ENCODE data around the gene PAXIP1.
"Not testable (repeated sequence)": the region's sequence is repeated elsewhere in the genome, so short reads cannot be mapped to it uniquely, and the experiment has no call there.

The PAXIP1 gene

DNA sequence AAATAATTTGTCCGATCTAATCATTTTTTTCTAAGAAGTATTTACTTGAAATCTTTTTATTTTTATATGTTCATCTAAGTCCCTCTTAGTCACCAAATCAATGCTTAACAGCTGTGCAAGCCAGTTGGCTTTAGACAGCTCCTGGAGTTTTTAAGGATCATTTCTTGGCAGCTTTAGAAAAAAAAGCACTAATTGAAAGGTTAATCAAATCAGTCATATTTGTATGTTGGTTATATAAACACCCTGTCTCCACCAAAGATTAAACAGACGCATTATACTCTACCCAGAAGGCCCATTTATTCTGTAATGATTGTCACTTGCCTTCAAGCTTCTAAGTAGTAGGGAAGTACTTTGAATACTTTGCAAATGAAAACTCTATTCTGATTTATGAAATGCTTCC, 60.2 kb downstream of the PAXIP1 start:
- Histone ChIP-seq H2BK15ac (ENCODE audit: low read length) (no peak overlapping the region), H2AK5ac (ENCODE audit: low read depth, low read length) (no peak overlapping the region), H3K79me1 (ENCODE audit: low read depth, low read length) (no peaks in the 10 kb centered on the region), H3K9me3 (replicated peaks in 1 of 2; ENCODE audit: control insufficient read depth in 2 of 2, insufficient read depth in 1 of 2, low read depth in 1 of 2, low read length in 2 of 2) (peaks cover 4 to 10% of the 10 kb centered on the region in 2 donors), H3K23ac (ENCODE audit: low read depth, low read length, poor library complexity) (no peak overlapping the region), H2BK120ac (ENCODE audit: low read depth, low read length) (no peak overlapping the region), H4K8ac (ENCODE audit: low read depth, low read length) (no peak overlapping the region), H2BK5ac (ENCODE audit: low read length) (no peak overlapping the region), H3K36me3 (replicated peaks in 1 of 2; ENCODE audit: control insufficient read depth in 2 of 2, insufficient read depth in 2 of 2, low read length in 2 of 2) (peaks cover 10 to 60% of the 10 kb centered on the region in 2 donors), H3K4me2 (ENCODE audit: insufficient read depth, low read length, poor library complexity, severe bottlenecking) (no peak overlapping the region), H2BK12ac (ENCODE audit: low read length) (no peak overlapping the region), H3K4me3 (ENCODE audit: low read length in 2 of 2) (no peak overlapping the region), H3K27me3 (ENCODE audit: control insufficient read depth in 3 of 3, insufficient read depth in 3 of 3, low read depth in 1 of 3, low read length in 3 of 3) (no peaks in the 10 kb centered on the region), H4K91ac (ENCODE audit: low read depth, low read length, poor library complexity) (no peak overlapping the region), H3K14ac (ENCODE audit: low read length) (no peak overlapping the region), H3K4ac (ENCODE audit: low read length) (no peak overlapping the region), H3K9ac (ENCODE audit: low read depth, low read length, poor library complexity) (no peak overlapping the region), H3K4me1 (ENCODE audit: control insufficient read depth in 2 of 2, insufficient read depth in 1 of 2, low read depth in 1 of 2, low read length in 2 of 2) (no peaks in the 10 kb centered on the region), H2AFZ (ENCODE audit: low read length) (no peak overlapping the region), H3K18ac (ENCODE audit: low read length) (no peak overlapping the region), H3K27ac (replicated peaks; ENCODE audit: low read length) (no peak overlapping the region)
- WGBS, 2 donors (ENCODE audit: extremely low coverage in 2 of 2, insufficient read length in 2 of 2, insufficient replicate concordance in 1 of 2), result no CpG with 5 or more reads among the region's 2 CpGs
- DNase-seq (ENCODE audit: low spot score), result no peak

DNA sequence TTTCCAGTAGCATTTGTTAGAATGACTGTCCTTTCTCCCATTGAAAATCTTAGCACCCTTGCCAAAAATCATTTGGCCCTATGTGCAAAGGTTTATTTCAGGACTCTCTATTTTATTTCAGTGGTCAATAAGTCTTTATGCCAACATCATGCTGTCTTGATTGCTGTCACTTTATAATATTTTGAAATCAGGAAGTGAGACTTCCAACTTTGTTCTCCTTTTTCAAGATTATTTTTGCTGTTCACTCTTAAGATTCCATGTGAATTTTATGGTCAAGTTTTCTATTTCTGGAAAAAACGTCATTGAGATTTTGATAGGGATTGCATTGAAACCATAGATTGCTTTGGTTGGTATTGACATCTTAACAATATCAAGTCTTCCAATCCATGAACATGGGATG, 65.1 kb downstream of the PAXIP1 start:
- no CpG with 5 or more reads among the region's 1 CpG for WGBS, 2 donors (ENCODE audit: extremely low coverage in 2 of 2, insufficient read length in 2 of 2, insufficient replicate concordance in 1 of 2)
- DNase-seq (ENCODE audit: low spot score), result no peak
- no peak overlapping the region for H3K27ac ChIP-seq (replicated peaks; ENCODE audit: low read length)
- no peak overlapping the region for H3K4ac ChIP-seq (ENCODE audit: low read length)
- H2BK120ac ChIP-seq (ENCODE audit: low read depth, low read length), result no peak overlapping the region
- H3K4me2 ChIP-seq (ENCODE audit: insufficient read depth, low read length, poor library complexity, severe bottlenecking), result no peak overlapping the region
- H4K91ac ChIP-seq (ENCODE audit: low read depth, low read length, poor library complexity), result no peak overlapping the region
- no peak overlapping the region for H3K4me3 ChIP-seq (ENCODE audit: low read length in 2 of 2)
- H2BK5ac ChIP-seq (ENCODE audit: low read length), result no peak overlapping the region
- no peak overlapping the region for H3K18ac ChIP-seq (ENCODE audit: low read length)
- no peak overlapping the region for H3K14ac ChIP-seq (ENCODE audit: low read length)
- peaks cover 0 to 11% of the 10 kb centered on the region in 2 donors for H3K36me3 ChIP-seq (replicated peaks in 1 of 2; ENCODE audit: control insufficient read depth in 2 of 2, insufficient read depth in 2 of 2, low read length in 2 of 2)
- H4K8ac ChIP-seq (ENCODE audit: low read depth, low read length), result no peak overlapping the region
- H3K79me1 ChIP-seq (ENCODE audit: low read depth, low read length), result no peaks in the 10 kb centered on the region
- no peak overlapping the region for H2AK5ac ChIP-seq (ENCODE audit: low read depth, low read length)
- H2BK15ac ChIP-seq (ENCODE audit: low read length), result no peak overlapping the region
- no peak overlapping the region for H2BK12ac ChIP-seq (ENCODE audit: low read length)
- peaks cover 10 to 24% of the 10 kb centered on the region in 2 donors for H3K9me3 ChIP-seq (replicated peaks in 1 of 2; ENCODE audit: control insufficient read depth in 2 of 2, insufficient read depth in 1 of 2, low read depth in 1 of 2, low read length in 2 of 2)
- H3K23ac ChIP-seq (ENCODE audit: low read depth, low read length, poor library complexity), result no peak overlapping the region
- H3K4me1 ChIP-seq (ENCODE audit: control insufficient read depth in 2 of 2, insufficient read depth in 1 of 2, low read depth in 1 of 2, low read length in 2 of 2), result no peaks in the 10 kb centered on the region
- H2AFZ ChIP-seq (ENCODE audit: low read length), result no peak overlapping the region
- H3K27me3 ChIP-seq (ENCODE audit: control insufficient read depth in 3 of 3, insufficient read depth in 3 of 3, low read depth in 1 of 3, low read length in 3 of 3), result no peaks in the 10 kb centered on the region
- H3K9ac ChIP-seq (ENCODE audit: low read depth, low read length, poor library complexity), result no peak overlapping the region

DNA sequence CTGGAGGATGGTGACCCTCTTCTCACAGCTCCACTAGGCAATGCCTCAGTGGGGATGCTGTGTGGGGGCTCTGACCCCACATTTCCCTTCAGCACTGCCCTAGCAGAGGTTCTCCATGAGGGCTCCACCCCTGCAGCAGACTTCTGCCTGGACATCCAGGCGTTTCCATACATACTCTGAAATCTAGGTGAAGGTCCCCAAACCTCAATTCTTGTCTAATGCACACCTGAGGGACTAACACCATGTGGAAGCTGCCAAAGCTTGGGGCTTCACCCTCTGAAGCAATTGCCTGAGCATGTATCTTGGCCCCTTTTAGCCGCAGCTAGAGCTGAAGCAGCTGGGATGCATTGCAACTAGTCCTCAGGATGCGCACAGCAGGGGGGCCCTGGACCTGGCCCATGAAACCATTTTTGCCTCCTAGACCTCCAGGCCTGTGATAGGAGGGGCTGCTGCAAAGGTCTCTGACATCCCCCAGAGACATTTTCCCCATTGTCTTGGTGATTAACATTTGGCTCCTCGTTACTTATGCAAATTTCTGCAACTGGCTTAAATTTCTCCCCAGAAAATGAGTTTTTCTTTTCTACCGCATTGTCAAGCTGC, 68.5 kb downstream of the PAXIP1 start:
- H2AFZ ChIP-seq (ENCODE audit: low read length); DNase-seq (ENCODE audit: low spot score); H3K14ac ChIP-seq (ENCODE audit: low read length); H2BK5ac ChIP-seq (ENCODE audit: low read length); H3K9ac ChIP-seq (ENCODE audit: low read depth, low read length, poor library complexity); H3K4me3 ChIP-seq (ENCODE audit: low read length in 2 of 2); H3K4ac ChIP-seq (ENCODE audit: low read length); H2BK120ac ChIP-seq (ENCODE audit: low read depth, low read length); H2AK5ac ChIP-seq (ENCODE audit: low read depth, low read length); H4K8ac ChIP-seq (ENCODE audit: low read depth, low read length); H3K27ac ChIP-seq (replicated peaks; ENCODE audit: low read length); H3K4me2 ChIP-seq (ENCODE audit: insufficient read depth, low read length, poor library complexity, severe bottlenecking); H2BK12ac ChIP-seq (ENCODE audit: low read length); H3K23ac ChIP-seq (ENCODE audit: low read depth, low read length, poor library complexity); H3K18ac ChIP-seq (ENCODE audit: low read length); H4K91ac ChIP-seq (ENCODE audit: low read depth, low read length, poor library complexity); H3K4me1 ChIP-seq (ENCODE audit: control insufficient read depth in 2 of 2, insufficient read depth in 1 of 2, low read depth in 1 of 2, low read length in 2 of 2); H3K36me3 ChIP-seq (replicated peaks in 1 of 2; ENCODE audit: control insufficient read depth in 2 of 2, insufficient read depth in 2 of 2, low read length in 2 of 2); H2BK15ac ChIP-seq (ENCODE audit: low read length); H3K79me1 ChIP-seq (ENCODE audit: low read depth, low read length); H3K27me3 ChIP-seq (ENCODE audit: control insufficient read depth in 3 of 3, insufficient read depth in 3 of 3, low read depth in 1 of 3, low read length in 3 of 3): not testable (repeated sequence)
- peaks cover 8 to 14% of the 10 kb centered on the region in 2 donors for H3K9me3 ChIP-seq (replicated peaks in 1 of 2; ENCODE audit: control insufficient read depth in 2 of 2, insufficient read depth in 1 of 2, low read depth in 1 of 2, low read length in 2 of 2)
- WGBS, 2 donors (ENCODE audit: extremely low coverage in 2 of 2, insufficient read length in 2 of 2, insufficient replicate concordance in 1 of 2), result no CpG with 5 or more reads among the region's 5 CpGs

DNA sequence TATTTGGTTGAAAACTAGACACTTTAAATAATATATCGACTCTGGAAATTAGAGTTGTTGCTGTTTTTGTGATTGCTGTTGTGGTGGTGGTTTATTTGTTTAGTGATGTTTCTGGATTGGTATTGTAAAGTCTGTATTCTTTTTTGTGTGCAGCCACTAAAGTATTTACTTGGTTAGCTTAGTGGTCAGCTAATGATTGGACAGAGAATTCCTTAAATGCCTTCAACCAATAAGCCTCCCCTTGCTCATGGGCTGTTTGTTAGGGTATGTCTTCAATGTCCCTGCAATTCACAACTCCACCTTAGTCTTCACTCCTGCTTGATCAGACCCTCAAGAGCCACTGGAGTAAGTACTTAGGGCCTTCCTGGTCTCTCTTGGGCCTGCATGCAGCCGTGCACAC, 71.0 kb downstream of the PAXIP1 start:
- no peak overlapping the region for H3K14ac ChIP-seq (ENCODE audit: low read length)
- H2BK15ac ChIP-seq (ENCODE audit: low read length), result no peak overlapping the region
- WGBS, 2 donors (ENCODE audit: extremely low coverage in 2 of 2, insufficient read length in 2 of 2, insufficient replicate concordance in 1 of 2), result no CpG with 5 or more reads among the region's 2 CpGs

More for the DNA sequence above, 71.0 kb downstream of the PAXIP1 start:
- H3K23ac ChIP-seq (ENCODE audit: low read depth, low read length, poor library complexity), result no peak overlapping the region
- H3K36me3 ChIP-seq (replicated peaks in 1 of 2; ENCODE audit: control insufficient read depth in 2 of 2, insufficient read depth in 2 of 2, low read length in 2 of 2), result no peaks in the 10 kb centered on the region
- H3K79me1 ChIP-seq (ENCODE audit: low read depth, low read length), result no peaks in the 10 kb centered on the region
- H2AK5ac ChIP-seq (ENCODE audit: low read depth, low read length), result no peak overlapping the region
- H3K18ac ChIP-seq (ENCODE audit: low read length), result no peak overlapping the region
- no peak overlapping the region for H3K27ac ChIP-seq (replicated peaks; ENCODE audit: low read length)
- H3K4me1 ChIP-seq (ENCODE audit: control insufficient read depth in 2 of 2, insufficient read depth in 1 of 2, low read depth in 1 of 2, low read length in 2 of 2), result no peaks in the 10 kb centered on the region
- H2BK12ac ChIP-seq (ENCODE audit: low read length), result no peak overlapping the region
- peaks cover 0 to 10% (median 0%) of the 10 kb centered on the region in 3 experiments for H3K27me3 ChIP-seq (ENCODE audit: control insufficient read depth in 3 of 3, insufficient read depth in 3 of 3, low read depth in 1 of 3, low read length in 3 of 3)
- H4K8ac ChIP-seq (ENCODE audit: low read depth, low read length), result no peak overlapping the region
- no peak overlapping the region for H2BK120ac ChIP-seq (ENCODE audit: low read depth, low read length)
- H3K9ac ChIP-seq (ENCODE audit: low read depth, low read length, poor library complexity), result no peak overlapping the region
- no peak for DNase-seq (ENCODE audit: low spot score)
- H2BK5ac ChIP-seq (ENCODE audit: low read length), result no peak overlapping the region
- H3K4me3 ChIP-seq (ENCODE audit: low read length in 2 of 2), result no peak overlapping the region
- H2AFZ ChIP-seq (ENCODE audit: low read length), result no peak overlapping the region
- H4K91ac ChIP-seq (ENCODE audit: low read depth, low read length, poor library complexity), result no peak overlapping the region
- H3K4me2 ChIP-seq (ENCODE audit: insufficient read depth, low read length, poor library complexity, severe bottlenecking), result no peak overlapping the region
- H3K9me3 ChIP-seq (replicated peaks in 1 of 2; ENCODE audit: control insufficient read depth in 2 of 2, insufficient read depth in 1 of 2, low read depth in 1 of 2, low read length in 2 of 2), result peaks cover 8 to 14% of the 10 kb centered on the region in 2 donors
- no peak overlapping the region for H3K4ac ChIP-seq (ENCODE audit: low read length)

Measured in neuronal stem cell (in vitro differentiated cells).